ENCODE results near the gene CHSY1.

GRCh38 chr15:101189409-101190091 is 62.3 kb downstream of the CHSY1 start:
- TF ChIP-seq SUZ12 (IDR thresholded peaks at IDR 0.05; ENCODE audit: extremely low read depth, insufficient read depth, insufficient read length) (no peak), YY1 (IDR thresholded peaks at IDR 0.05; ENCODE audit: insufficient read depth, insufficient read length) (no peak)
